Transverse colon (tissue), 4 donors: ENCODE data around the gene ACHE. TPM values are rescaled to one million over a fixed set of nuclear protein-coding genes. Genes with fewer than 3 reads are reported as not detected.

Source experiments
- DNase-seq: peaks from one replicate; pipeline ENCODE4 v3.0.0-alpha.2; 2019
- H3K27ac ChIP-seq, 4 donors: fragments of 200-600 bp; sonication (generic); 2 replicates each; pipeline ENCODE4 v1.5.1; 2016 to 2018; ENCODE audit warnings: inconsistent platforms in 4 of 4
- H3K27me3 ChIP-seq: fragments of 200-600 bp; sonication (generic); 2 replicates; pipeline ENCODE4 v1.5.1; 2017; ENCODE audit warnings: inconsistent platforms
- H3K36me3 ChIP-seq, 4 donors: fragments of 200-600 bp; sonication (generic); 2 replicates each; pipeline ENCODE4 v1.5.1; 2017 to 2019; ENCODE audit warnings: inconsistent platforms in 4 of 4
- H3K4me1 ChIP-seq, 4 donors: fragments of 200-600 bp; sonication (generic); 2 replicates each; pipeline ENCODE4 v1.5.1; 2017 to 2020; ENCODE audit warnings: inconsistent platforms in 4 of 4
- H3K4me3 ChIP-seq, 4 donors: fragments of 200-600 bp; sonication (generic); 1 replicate in 1 of 4; 2 replicates in 3 of 4; pipeline versions ENCODE4 v1.5.1 to v1.6.1; 2017 to 2019; ENCODE audit warnings: inconsistent platforms in 4 of 4
- H3K9me3 ChIP-seq, 2 donors: fragments of 200-600 bp; sonication (generic); 2 replicates each; pipeline ENCODE4 v1.5.1; 2017 to 2019; ENCODE audit warnings: inconsistent platforms in 2 of 2
- EP300 ChIP-seq: sonication (generic); formaldehyde crosslinking; IDR thresholded peaks from one replicate; pipeline ENCODE4 v1.6.1; 2017; ENCODE audit warnings: antibody characterized with exemption, low read depth
- POLR2A ChIP-seq: fragments of 450-650 bp; IDR thresholded peaks from one replicate; pipeline ENCODE4 v1.6.1; 2016; ENCODE audit warnings: antibody characterized with exemption, mild to moderate bottlenecking, moderate library complexity
- POLR2AphosphoS5 ChIP-seq, 3 donors: sonication (generic); formaldehyde crosslinking; IDR thresholded peaks; one replicate each; pipeline ENCODE4 v1.6.1; 2016; ENCODE audit warnings: antibody characterized with exemption in 3 of 3
- WGBS, 2 donors: methylation state at CpG; one replicate each; pipeline ENCODE4 v1.1.5; 2018; ENCODE audit warnings: low coverage in 1 of 2; 5-methylcytosine and 5-hydroxymethylcytosine counted together
- in situ Hi-C, 4 donors: fragments of 200-750 bp; cut with MboI; loops; one replicate each; pipeline versions ENCODE4 v1.15.0 to v1.15.1; 2017; ENCODE audit warnings: low sequenced_read_pairs in 3 of 4, low pct_ligation_motif_present in 1 of 4, low pct_unique_long_range_greater_than_20kb in 1 of 4
- intact Hi-C: fragments of 100-400 bp; cut with DNase I; formaldehyde crosslinking; loops from one replicate; pipeline ENCODE4 v1.15.1; 2023; ENCODE audit warnings: low total_unique reads
- total RNA-seq, 4 donors: library from RNA; depleted of rRNA; stranded (reverse); fragments of >200 nt; gene quantifications; one replicate each; pipeline ENCODE4 v1.1.0, GENCODE V29; 2016
- TF ChIP-seq, protein P1 (sequence below), 5 experiments: fragments of 200-600 bp in 3 of 5; fragments of 450-650 bp in 2 of 5; sonication (generic) in 3 of 5; IDR thresholded peaks; 1 replicate in 2 of 5; 2 replicates in 3 of 5; pipeline ENCODE4 v1.5.1; 2016 to 2017; ENCODE audit warnings: antibody characterized with exemption in 5 of 5, inconsistent platforms in 3 of 5, mild to moderate bottlenecking in 2 of 5, moderate library complexity in 1 of 5

Gene ACHE
- total RNA-seq, 4 donors from 2014 or later, result 3.8 to 29.9 (median 14.3) TPM

DNA sequence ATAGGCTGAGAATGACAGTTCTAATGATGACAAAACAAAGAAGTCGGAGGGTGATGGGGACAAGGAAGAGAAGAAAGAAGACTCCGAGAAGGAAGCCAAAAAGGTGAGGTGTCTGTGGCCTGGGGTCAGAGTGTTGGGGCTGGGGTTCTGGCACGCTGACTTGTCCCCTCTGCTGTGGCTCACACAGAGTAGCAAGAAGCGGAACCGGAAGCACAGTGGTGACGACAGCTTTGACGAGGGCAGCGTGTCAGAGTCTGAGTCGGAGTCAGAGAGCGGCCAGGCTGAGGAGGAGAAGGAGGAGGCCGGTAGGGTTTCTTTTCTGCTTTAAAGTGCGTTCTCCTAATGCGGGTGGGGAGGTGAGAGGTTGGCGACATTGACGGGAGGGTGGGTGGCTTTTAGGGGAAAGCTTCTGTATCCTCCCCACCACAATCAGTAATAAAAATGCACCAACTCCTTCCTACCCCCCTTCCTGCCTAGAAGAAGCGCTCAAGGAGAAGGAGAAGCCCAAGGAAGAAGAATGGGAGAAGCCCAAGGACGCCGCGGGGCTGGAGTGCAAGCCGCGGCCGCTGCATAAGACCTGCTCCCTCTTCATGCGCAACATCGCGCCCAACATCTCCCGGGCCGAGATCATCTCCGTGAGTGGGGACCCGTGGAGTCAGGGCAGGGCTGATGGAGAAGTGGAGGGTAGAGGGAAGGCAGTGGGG lies 10.8 kb downstream of the ACHE start:
- no peaks in the 10 kb centered on the region for H3K27me3 ChIP-seq
- no peak overlapping the region for H3K4me3 ChIP-seq
- peaks cover 14 to 27% (median 19%) of the 10 kb centered on the region in 4 donors for H3K4me1 ChIP-seq
- intact Hi-C loops (no loop called here), in situ Hi-C loops (no loop called here)
- no peaks in the 10 kb centered on the region for H3K9me3 ChIP-seq
- no peak for DNase-seq
- WGBS, 2 donors, result 82 to 91% methylated on average over 12 to 29 of the region's 29 CpGs
- peaks cover 0 to 64% (median 30%) of the 10 kb centered on the region in 4 donors for H3K36me3 ChIP-seq
- TF ChIP-seq EP300 (no peak), POLR2A (no peak), POLR2AphosphoS5 (IDR thresholded peaks at IDR 0.05) (no peak)
- TF ChIP-seq, protein P1, sequence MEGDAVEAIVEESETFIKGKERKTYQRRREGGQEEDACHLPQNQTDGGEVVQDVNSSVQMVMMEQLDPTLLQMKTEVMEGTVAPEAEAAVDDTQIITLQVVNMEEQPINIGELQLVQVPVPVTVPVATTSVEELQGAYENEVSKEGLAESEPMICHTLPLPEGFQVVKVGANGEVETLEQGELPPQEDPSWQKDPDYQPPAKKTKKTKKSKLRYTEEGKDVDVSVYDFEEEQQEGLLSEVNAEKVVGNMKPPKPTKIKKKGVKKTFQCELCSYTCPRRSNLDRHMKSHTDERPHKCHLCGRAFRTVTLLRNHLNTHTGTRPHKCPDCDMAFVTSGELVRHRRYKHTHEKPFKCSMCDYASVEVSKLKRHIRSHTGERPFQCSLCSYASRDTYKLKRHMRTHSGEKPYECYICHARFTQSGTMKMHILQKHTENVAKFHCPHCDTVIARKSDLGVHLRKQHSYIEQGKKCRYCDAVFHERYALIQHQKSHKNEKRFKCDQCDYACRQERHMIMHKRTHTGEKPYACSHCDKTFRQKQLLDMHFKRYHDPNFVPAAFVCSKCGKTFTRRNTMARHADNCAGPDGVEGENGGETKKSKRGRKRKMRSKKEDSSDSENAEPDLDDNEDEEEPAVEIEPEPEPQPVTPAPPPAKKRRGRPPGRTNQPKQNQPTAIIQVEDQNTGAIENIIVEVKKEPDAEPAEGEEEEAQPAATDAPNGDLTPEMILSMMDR (IDR thresholded peaks at IDR 0.05), result no peak
- H3K27ac ChIP-seq, result no peak overlapping the region

DNA sequence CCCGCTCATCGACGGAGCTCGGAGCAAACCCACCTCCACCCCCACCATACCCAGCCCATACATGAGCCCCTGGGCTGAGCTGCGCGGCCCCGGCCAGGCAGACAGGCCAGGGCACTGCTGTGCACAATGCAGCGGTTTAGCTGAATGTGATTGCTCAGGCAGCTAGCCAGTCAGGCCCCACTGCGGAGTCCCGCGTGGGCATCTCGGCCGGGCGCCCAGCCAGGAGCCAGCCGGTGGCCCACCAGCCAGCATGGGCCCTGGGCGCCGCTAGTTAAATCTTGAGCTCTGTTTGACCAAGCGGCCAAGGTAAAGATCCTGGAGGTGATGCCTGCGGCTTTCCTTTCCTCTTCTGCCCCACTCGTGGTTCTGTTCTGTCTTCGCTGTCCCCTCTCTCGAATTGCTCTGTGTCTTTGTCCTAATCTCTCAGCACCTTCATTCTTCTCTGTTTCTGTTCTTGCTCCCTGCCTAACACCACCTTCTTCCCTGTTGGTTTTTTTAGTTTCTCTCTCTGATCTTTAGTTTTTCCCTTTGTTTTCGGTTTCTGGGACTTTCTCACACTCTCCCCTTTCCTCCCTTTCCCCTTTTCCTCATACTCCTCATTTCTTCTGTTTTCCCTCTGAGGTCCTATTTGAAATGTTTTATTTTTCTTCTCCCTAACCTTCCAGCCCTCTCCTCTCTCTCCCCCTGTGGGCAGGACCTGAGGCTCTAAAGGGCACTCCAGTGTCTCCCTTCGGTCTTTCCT lies 12.7 kb downstream of the ACHE start:
- Histone ChIP-seq H3K9me3 (no peaks in the 10 kb centered on the region), H3K27ac (no peak overlapping the region), H3K27me3 (no peaks in the 10 kb centered on the region), H3K36me3 (peaks cover 0 to 64% (median 30%) of the 10 kb centered on the region in 4 donors), H3K4me1 (peaks cover 3 to 29% (median 6%) of the 10 kb centered on the region in 4 donors), H3K4me3 (no peak overlapping the region)
- in situ Hi-C loops, result no loop called here
- 93 to 97% methylated on average over 7 to 24 of the region's 24 CpGs for WGBS, 2 donors
- DNase-seq, result no peak
- TF ChIP-seq POLR2AphosphoS5 (IDR thresholded peaks at IDR 0.05), result no peak
- TF ChIP-seq EP300, result no peak
- TF ChIP-seq, protein P1 (IDR thresholded peaks at IDR 0.05), result no peak
- no peak for TF ChIP-seq POLR2A
- intact Hi-C loops, result no loop called here

DNA sequence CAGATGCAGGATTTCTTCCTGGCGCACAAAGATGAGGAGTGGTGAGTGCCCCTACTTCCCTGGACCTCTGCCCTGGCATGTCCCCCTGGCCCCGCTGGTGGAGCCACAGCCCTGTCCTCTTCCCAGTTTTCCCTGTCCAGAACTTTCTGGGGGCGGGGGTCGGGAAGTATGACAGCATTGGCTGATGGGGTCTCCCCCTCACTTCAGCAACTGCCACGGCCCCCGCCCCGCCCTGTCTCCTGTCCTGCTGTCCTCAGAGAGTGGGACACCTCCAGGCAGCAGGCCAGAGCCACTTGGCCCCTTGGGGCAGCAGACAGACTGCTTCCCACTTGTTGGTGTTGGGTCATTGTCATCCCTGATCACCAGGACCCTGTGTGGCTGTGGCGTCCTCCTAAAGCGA lies 13.5 kb downstream of the ACHE start:
- DNase-seq, result no peak
- in situ Hi-C loops, result no loop called here
- TF ChIP-seq POLR2A (no peak), POLR2AphosphoS5 (IDR thresholded peaks at IDR 0.05) (no peak), EP300 (no peak)
- TF ChIP-seq, protein P1 (IDR thresholded peaks at IDR 0.05), result no peak
- Histone ChIP-seq H3K9me3 (no peaks in the 10 kb centered on the region), H3K4me1 (peaks cover 0 to 29% (median 1%) of the 10 kb centered on the region in 4 donors), H3K27me3 (no peaks in the 10 kb centered on the region), H3K27ac (no peak overlapping the region), H3K36me3 (peaks cover 0 to 64% (median 29%) of the 10 kb centered on the region in 4 donors), H3K4me3 (no peak overlapping the region)
- intact Hi-C loops, result no loop called here
- 93% methylated on average over 9 of the region's 9 CpGs; no CpG with 5 or more reads in 1 of the 2 donors for WGBS, 2 donors

DNA sequence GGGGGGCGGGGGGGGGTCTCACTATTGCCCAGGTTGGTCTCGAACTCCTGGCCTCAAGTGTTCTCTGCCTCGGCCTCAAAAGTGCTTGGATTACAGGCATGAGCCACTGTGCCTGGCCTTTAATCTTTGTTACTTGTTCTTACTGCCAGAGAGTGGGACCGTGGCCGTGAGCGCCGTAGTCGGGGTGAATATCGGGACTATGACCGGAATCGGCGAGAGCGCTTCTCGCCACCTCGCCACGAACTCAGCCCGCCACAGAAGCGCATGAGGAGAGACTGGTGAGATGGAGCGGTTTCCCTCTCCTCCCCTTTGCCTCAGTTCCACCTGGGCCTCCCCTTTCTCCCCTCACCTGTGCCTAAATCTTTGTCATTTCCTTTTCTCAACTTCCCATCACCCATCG lies 14.6 kb downstream of the ACHE start:
- WGBS, 2 donors, result 93 to 100% methylated on average over 3 to 20 of the region's 20 CpGs
- H3K4me3 ChIP-seq, result no peak overlapping the region
- TF ChIP-seq POLR2AphosphoS5 (IDR thresholded peaks at IDR 0.05) (no peak), POLR2A (no peak), EP300 (no peak)
- no peaks in the 10 kb centered on the region for H3K27me3 ChIP-seq
- peaks cover 7 to 34% (median 9%) of the 10 kb centered on the region in 4 donors for H3K4me1 ChIP-seq
- intact Hi-C loops, result no loop called here
- no peak for DNase-seq
- H3K36me3 ChIP-seq, result peaks cover 0 to 54% (median 24%) of the 10 kb centered on the region in 4 donors
- no peak overlapping the region for H3K27ac ChIP-seq
- in situ Hi-C loops, result no loop called here
- H3K9me3 ChIP-seq, result no peaks in the 10 kb centered on the region
